ENCODE data around the gene PRMT7. TPM values are rescaled to one million over a fixed set of nuclear protein-coding genes. Genes with fewer than 3 reads are reported as not detected.

The PRMT7 gene
- total RNA-seq, 1 donor from 2014 or later, result 36.7 TPM

DNA sequence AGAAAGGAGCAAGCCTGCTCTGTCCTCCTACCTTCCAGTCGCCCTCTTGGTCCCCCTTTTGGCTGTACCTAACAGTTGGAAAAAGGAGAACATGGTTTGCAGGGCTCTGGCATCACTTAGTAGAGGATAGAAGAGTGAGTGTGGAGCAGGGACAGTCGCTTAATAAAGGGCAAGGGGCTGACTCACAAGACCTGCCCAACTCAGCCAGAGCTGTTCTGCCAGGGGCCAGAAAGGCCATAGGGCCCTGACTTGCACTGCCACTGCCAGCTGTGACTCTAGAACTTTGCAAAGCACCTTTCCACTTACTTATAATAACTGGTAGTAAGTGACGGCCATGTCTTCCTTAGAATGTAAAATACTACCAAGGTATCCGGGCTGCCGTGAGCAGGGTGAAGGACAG is 13.5 kb downstream of the PRMT7 start:
- no peak for FAIRE-seq
- no peak overlapping the region for H3K9ac ChIP-seq (ENCODE audit: low read length)
- Mint-ChIP-seq H3K27ac (ENCODE audit: unreplicated experiment) (no peak overlapping the region), H3K36me3 (ENCODE audit: low read depth, unreplicated experiment) (peaks cover 15% of the 10 kb centered on the region), H3K4me1 (ENCODE audit: low read depth, unreplicated experiment) (peaks cover 3% of the 10 kb centered on the region), H3K9me3 (ENCODE audit: unreplicated experiment) (no peaks in the 10 kb centered on the region), H3K27me3 (ENCODE audit: low read depth, unreplicated experiment) (no peaks in the 10 kb centered on the region), H3K4me3 (ENCODE audit: unreplicated experiment) (no peak overlapping the region)
- H3K4me2 ChIP-seq (ENCODE audit: low read length), result no peak overlapping the region
- no peak for TF ChIP-seq EZH2 (IDR thresholded peaks at IDR 0.05; ENCODE audit: insufficient read depth, low read length)
- TF ChIP-seq, protein P1, sequence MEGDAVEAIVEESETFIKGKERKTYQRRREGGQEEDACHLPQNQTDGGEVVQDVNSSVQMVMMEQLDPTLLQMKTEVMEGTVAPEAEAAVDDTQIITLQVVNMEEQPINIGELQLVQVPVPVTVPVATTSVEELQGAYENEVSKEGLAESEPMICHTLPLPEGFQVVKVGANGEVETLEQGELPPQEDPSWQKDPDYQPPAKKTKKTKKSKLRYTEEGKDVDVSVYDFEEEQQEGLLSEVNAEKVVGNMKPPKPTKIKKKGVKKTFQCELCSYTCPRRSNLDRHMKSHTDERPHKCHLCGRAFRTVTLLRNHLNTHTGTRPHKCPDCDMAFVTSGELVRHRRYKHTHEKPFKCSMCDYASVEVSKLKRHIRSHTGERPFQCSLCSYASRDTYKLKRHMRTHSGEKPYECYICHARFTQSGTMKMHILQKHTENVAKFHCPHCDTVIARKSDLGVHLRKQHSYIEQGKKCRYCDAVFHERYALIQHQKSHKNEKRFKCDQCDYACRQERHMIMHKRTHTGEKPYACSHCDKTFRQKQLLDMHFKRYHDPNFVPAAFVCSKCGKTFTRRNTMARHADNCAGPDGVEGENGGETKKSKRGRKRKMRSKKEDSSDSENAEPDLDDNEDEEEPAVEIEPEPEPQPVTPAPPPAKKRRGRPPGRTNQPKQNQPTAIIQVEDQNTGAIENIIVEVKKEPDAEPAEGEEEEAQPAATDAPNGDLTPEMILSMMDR (IDR thresholded peaks at IDR 0.05; ENCODE audit: insufficient read depth, low read depth, low read length), result no peak
- no peak for DNase-seq (ENCODE audit: low read depth)
- peaks cover 5% of the 10 kb centered on the region for H3K4me1 ChIP-seq (ENCODE audit: insufficient read depth, low read length)
- H3K36me3 ChIP-seq (ENCODE audit: insufficient read depth, low read length), result peaks cover 6% of the 10 kb centered on the region
- H3K27me3 ChIP-seq (ENCODE audit: insufficient read depth, low read length), result no peaks in the 10 kb centered on the region
- H3K79me2 ChIP-seq (ENCODE audit: insufficient read depth, low read length), result peaks cover 3% of the 10 kb centered on the region
- no peaks in the 10 kb centered on the region for H3K9me3 ChIP-seq (ENCODE audit: insufficient read depth, low read depth, low read length)
- H3K4me3 ChIP-seq (ENCODE audit: insufficient read depth, low read depth, low read length), result no peak overlapping the region
- no peak overlapping the region for H2AFZ ChIP-seq (ENCODE audit: low read depth, low read length)
- H4K20me1 ChIP-seq (ENCODE audit: insufficient read depth, low read length), result peaks cover 3% of the 10 kb centered on the region
- H3K27ac ChIP-seq (ENCODE audit: low read depth, low read length), result no peak overlapping the region

DNA sequence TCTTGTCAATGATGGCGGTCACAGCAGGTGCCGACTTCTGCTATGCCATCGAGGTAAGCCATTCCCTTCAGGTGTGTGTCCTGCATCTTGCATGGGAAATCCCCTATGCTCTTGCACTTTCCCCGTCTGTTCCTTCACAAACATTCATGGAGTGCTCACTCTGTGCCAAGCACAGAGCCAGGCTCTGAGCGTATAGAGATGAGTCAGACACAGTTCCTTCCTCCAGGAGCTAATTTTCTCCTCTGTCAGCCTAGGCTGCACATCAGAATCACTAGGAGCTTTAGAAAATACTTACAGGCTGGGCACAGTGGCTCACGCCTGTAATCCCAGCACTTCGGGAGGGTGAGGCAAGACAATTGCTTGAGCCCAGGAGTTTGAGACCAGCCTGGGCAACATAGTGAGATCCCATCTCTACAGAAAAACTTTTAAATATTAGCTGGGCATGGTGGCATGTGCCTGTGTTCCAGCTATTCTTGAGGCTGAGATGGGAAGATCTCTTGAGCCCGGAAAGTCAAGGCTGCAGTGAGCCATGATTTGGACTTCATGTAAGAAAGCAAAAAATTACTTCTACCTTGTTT is 14.1 kb downstream of the PRMT7 start:
- TF ChIP-seq, protein P1 (IDR thresholded peaks at IDR 0.05; ENCODE audit: insufficient read depth, low read depth, low read length), result no peak
- TF ChIP-seq EZH2 (IDR thresholded peaks at IDR 0.05; ENCODE audit: insufficient read depth, low read length), result no peak
- H3K27me3 ChIP-seq (ENCODE audit: insufficient read depth, low read length), result no peaks in the 10 kb centered on the region
- H3K4me3 Mint-ChIP-seq (ENCODE audit: unreplicated experiment), result no peak overlapping the region

DNA sequence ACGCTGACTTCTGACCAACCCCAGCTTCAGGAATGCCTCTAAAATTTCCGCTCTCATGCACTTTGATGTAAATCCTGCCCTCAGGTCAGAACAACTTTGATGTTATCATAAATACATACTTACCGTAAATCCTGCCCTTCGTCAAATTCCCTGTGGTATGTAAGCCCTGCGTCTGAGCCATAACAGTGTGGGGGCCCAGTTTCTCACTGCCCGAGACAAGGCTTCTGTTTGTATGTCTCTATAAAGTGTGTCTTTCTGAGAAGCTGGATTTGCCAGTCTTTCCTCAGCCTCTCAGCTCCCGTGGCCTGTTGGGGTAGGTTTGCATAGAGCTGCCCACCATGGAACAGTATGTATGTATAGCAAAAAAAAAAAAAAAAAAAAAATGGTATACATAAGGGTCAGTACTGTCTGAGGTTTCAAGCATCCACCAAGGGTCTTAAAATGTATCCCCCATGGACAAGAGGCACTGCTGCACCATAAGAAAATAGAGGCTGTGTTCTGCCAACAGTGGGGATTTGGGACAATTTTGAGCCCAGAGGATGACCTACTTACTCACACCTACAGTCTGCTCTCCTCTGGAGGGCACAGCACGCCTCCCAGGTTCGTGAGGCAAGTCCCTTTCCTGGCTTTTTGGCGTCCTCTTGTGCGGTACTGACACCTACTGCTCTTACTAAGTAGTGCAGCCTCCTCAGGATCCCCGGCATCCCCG is 17.5 kb downstream of the PRMT7 start:
- Histone ChIP-seq H3K27me3 (ENCODE audit: insufficient read depth, low read length) (no peaks in the 10 kb centered on the region), H3K27ac (ENCODE audit: low read depth, low read length) (no peak overlapping the region), H3K9me3 (ENCODE audit: insufficient read depth, low read depth, low read length) (no peaks in the 10 kb centered on the region), H3K79me2 (ENCODE audit: insufficient read depth, low read length) (no peaks in the 10 kb centered on the region), H3K4me1 (ENCODE audit: insufficient read depth, low read length) (peaks cover 17% of the 10 kb centered on the region), H3K4me2 (ENCODE audit: low read length) (no peak overlapping the region), H3K9ac (ENCODE audit: low read length) (no peak overlapping the region), H3K4me3 (ENCODE audit: insufficient read depth, low read depth, low read length) (no peak overlapping the region), H3K36me3 (ENCODE audit: insufficient read depth, low read length) (peaks cover 6% of the 10 kb centered on the region), H4K20me1 (ENCODE audit: insufficient read depth, low read length) (no peaks in the 10 kb centered on the region), H2AFZ (ENCODE audit: low read depth, low read length) (no peak overlapping the region)
- Mint-ChIP-seq H3K9me3 (ENCODE audit: unreplicated experiment) (no peaks in the 10 kb centered on the region), H3K4me3 (ENCODE audit: unreplicated experiment) (no peak overlapping the region), H3K27me3 (ENCODE audit: low read depth, unreplicated experiment) (no peaks in the 10 kb centered on the region), H3K4me1 (ENCODE audit: low read depth, unreplicated experiment) (peaks cover 14% of the 10 kb centered on the region), H3K27ac (ENCODE audit: unreplicated experiment) (no peak overlapping the region), H3K36me3 (ENCODE audit: low read depth, unreplicated experiment) (peaks cover 11% of the 10 kb centered on the region)
- peak; percentile 64 for DNase-seq (ENCODE audit: low read depth)
- TF ChIP-seq EZH2 (IDR thresholded peaks at IDR 0.05; ENCODE audit: insufficient read depth, low read length), result no peak
- TF ChIP-seq, protein P1 (IDR thresholded peaks at IDR 0.05; ENCODE audit: insufficient read depth, low read depth, low read length), result peak; percentile 97
- FAIRE-seq, result no peak

More for the DNA sequence above, 14.1 kb downstream of the PRMT7 start:
- no peak overlapping the region for H3K27ac Mint-ChIP-seq (ENCODE audit: unreplicated experiment)
- no peaks in the 10 kb centered on the region for H4K20me1 ChIP-seq (ENCODE audit: insufficient read depth, low read length)
- H3K4me1 ChIP-seq (ENCODE audit: insufficient read depth, low read length), result peaks cover 5% of the 10 kb centered on the region
- no peaks in the 10 kb centered on the region for H3K27me3 Mint-ChIP-seq (ENCODE audit: low read depth, unreplicated experiment)
- peaks cover 15% of the 10 kb centered on the region for H3K36me3 Mint-ChIP-seq (ENCODE audit: low read depth, unreplicated experiment)
- H3K9me3 ChIP-seq (ENCODE audit: insufficient read depth, low read depth, low read length), result no peaks in the 10 kb centered on the region
- H3K9ac ChIP-seq (ENCODE audit: low read length), result no peak overlapping the region
- no peak overlapping the region for H2AFZ ChIP-seq (ENCODE audit: low read depth, low read length)
- no peak overlapping the region for H3K4me3 ChIP-seq (ENCODE audit: insufficient read depth, low read depth, low read length)
- H3K4me2 ChIP-seq (ENCODE audit: low read length), result no peak overlapping the region
- no peaks in the 10 kb centered on the region for H3K9me3 Mint-ChIP-seq (ENCODE audit: unreplicated experiment)
- H3K79me2 ChIP-seq (ENCODE audit: insufficient read depth, low read length), result peaks cover under 1% of the 10 kb centered on the region
- no peak overlapping the region for H3K27ac ChIP-seq (ENCODE audit: low read depth, low read length)
- DNase-seq (ENCODE audit: low read depth) (no peak), FAIRE-seq (no peak)
- H3K4me1 Mint-ChIP-seq (ENCODE audit: low read depth, unreplicated experiment), result peaks cover 3% of the 10 kb centered on the region
- H3K36me3 ChIP-seq (ENCODE audit: insufficient read depth, low read length), result peaks cover 6% of the 10 kb centered on the region

Measured in astrocyte (in vitro differentiated cells and primary cell).